ENCODE data around the gene TRMT6.

DNA sequence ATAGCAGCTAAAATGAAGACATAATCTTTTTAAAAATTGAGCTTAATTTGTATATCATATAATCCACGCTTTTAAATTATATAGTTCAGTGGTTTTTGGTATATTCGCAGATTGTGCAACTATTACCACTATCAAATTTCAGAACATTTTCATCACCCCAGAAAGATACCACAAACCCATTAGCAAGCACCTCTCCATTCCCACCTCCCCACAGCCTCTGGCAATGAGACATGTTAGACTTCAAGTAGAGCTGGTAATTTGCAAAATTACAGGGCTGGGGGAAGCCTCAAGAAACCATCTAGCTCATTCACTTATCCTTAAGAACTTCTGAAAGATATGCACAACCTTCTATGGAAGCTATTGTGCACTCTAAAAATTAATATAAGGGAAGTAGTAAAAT, 37.2 kb downstream of the TRMT6 start:
- TF ChIP-seq GATA2 (IDR thresholded peaks at IDR 0.05; ENCODE audit: low read depth, low read length) (no peak), GATA3 (IDR thresholded peaks at IDR 0.05; ENCODE audit: low read depth, low read length) (no peak)
